HUES6 (cell line): ENCODE results near the gene FHOD3.

Source experiments
- H3K27ac ChIP-seq: 2 replicates; pipeline ENCODE4 v1.7.0; 2013; ENCODE audit warnings: low read depth, mild to moderate bottlenecking, low read length, inconsistent platforms
- H3K27me3 ChIP-seq: 2 replicates; pipeline ENCODE4 v1.6.1; 2013; ENCODE audit warnings: low read length; ENCODE audit not compliant: control insufficient read depth, insufficient read depth
- H3K36me3 ChIP-seq: 2 replicates; pipeline ENCODE4 v1.6.1; 2013; ENCODE audit warnings: low read length; ENCODE audit not compliant: control insufficient read depth, insufficient read depth
- H3K4me1 ChIP-seq: 2 replicates; pipeline ENCODE4 v1.6.1; 2013; ENCODE audit warnings: low read length; ENCODE audit not compliant: control insufficient read depth, insufficient read depth
- H3K4me3 ChIP-seq: 2 replicates; pipeline ENCODE4 v1.5.1; 2013; ENCODE audit warnings: low read depth, low read length
- H3K9ac ChIP-seq: one replicate; pipeline ENCODE4 v1.6.1; 2013; ENCODE audit warnings: mild to moderate bottlenecking, low read length
- H3K9me3 ChIP-seq: 2 replicates; pipeline ENCODE4 v1.6.1; 2013; ENCODE audit warnings: low read depth, low read length; ENCODE audit not compliant: control insufficient read depth, insufficient read depth

The FHOD3 gene

GRCh38 chr18:36274083-36274715 lies 23.3 kb upstream of the FHOD3 start:
- no peaks in the 10 kb centered on the region for H3K4me1 ChIP-seq
- H3K4me3 ChIP-seq = no peak overlapping the region
- H3K9ac ChIP-seq = no peak overlapping the region
- 0 out of 2 replicates have a peak, but pooled peaks cover 4% of the 10 kb centered on the region for H3K27me3 ChIP-seq
- no peak overlapping the region for H3K27ac ChIP-seq
- no peaks in the 10 kb centered on the region for H3K9me3 ChIP-seq
- no peaks in the 10 kb centered on the region for H3K36me3 ChIP-seq

- 0 out of 2 replicates have a peak, but pooled peaks cover 4% of the 10 kb centered on the region for H3K27me3 ChIP-seq
- no peak overlapping the region for H3K9ac ChIP-seq
- H3K9me3 ChIP-seq = no peaks in the 10 kb centered on the region
- H3K4me1 ChIP-seq = no peaks in the 10 kb centered on the region
- no peak overlapping the region for H3K27ac ChIP-seq
- no peaks in the 10 kb centered on the region for H3K36me3 ChIP-seq
- no peak overlapping the region for H3K4me3 ChIP-seq
Measured at GRCh38 chr18:36275561-36275960, 22.0 kb upstream of the FHOD3 start.

- Histone ChIP-seq H3K27me3 (0 out of 2 replicates have a peak, but pooled peaks cover 8% of the 10 kb centered on the region), H3K4me3 (no peak overlapping the region), H3K9ac (no peak overlapping the region), H3K36me3 (no peaks in the 10 kb centered on the region), H3K27ac (no peak overlapping the region), H3K4me1 (no peaks in the 10 kb centered on the region), H3K9me3 (no peaks in the 10 kb centered on the region)
Measured at GRCh38 chr18:36279001-36279400, 18.5 kb upstream of the FHOD3 start.

- H3K9me3 ChIP-seq = no peaks in the 10 kb centered on the region
- no peak overlapping the region for H3K4me3 ChIP-seq
- H3K9ac ChIP-seq = no peak overlapping the region
Measured at GRCh38 chr18:36281936-36282335, 15.6 kb upstream of the FHOD3 start.

GRCh38 chr18:36283448-36283847 lies 14.1 kb upstream of the FHOD3 start:
- H3K27ac ChIP-seq = no peak overlapping the region
- no peaks in the 10 kb centered on the region for H3K4me1 ChIP-seq
- H3K9me3 ChIP-seq = no peaks in the 10 kb centered on the region
- no peaks in the 10 kb centered on the region for H3K36me3 ChIP-seq
- H3K27me3 ChIP-seq = 0 out of 2 replicates have a peak, but pooled peaks cover 8% of the 10 kb centered on the region
- no peak overlapping the region for H3K9ac ChIP-seq
- H3K4me3 ChIP-seq = no peak overlapping the region

More at GRCh38 chr18:36281936-36282335, 15.6 kb upstream of the FHOD3 start:
- Histone ChIP-seq H3K27me3 (0 out of 2 replicates have a peak, but pooled peaks cover 8% of the 10 kb centered on the region), H3K27ac (no peak overlapping the region), H3K4me1 (no peaks in the 10 kb centered on the region), H3K36me3 (no peaks in the 10 kb centered on the region)

GRCh38 chr18:36284268-36284667 lies 13.2 kb upstream of the FHOD3 start:
- Histone ChIP-seq H3K4me1 (no peaks in the 10 kb centered on the region), H3K27me3 (0 out of 2 replicates have a peak, but pooled peaks cover 4% of the 10 kb centered on the region), H3K9me3 (peaks cover 5% of the 10 kb centered on the region; the same call in 1 of the 2 replicates), H3K27ac (no peak overlapping the region), H3K9ac (no peak overlapping the region), H3K4me3 (no peak overlapping the region), H3K36me3 (no peaks in the 10 kb centered on the region)

- H3K9me3 ChIP-seq = peaks cover 7% of the 10 kb centered on the region; the same call in 1 of the 2 replicates
- H3K9ac ChIP-seq = no peak overlapping the region
- 0 out of 2 replicates have a peak, but pooled peaks cover 4% of the 10 kb centered on the region for H3K27me3 ChIP-seq
- H3K4me1 ChIP-seq = no peaks in the 10 kb centered on the region
- H3K27ac ChIP-seq = no peak overlapping the region
- H3K36me3 ChIP-seq = no peaks in the 10 kb centered on the region
- no peak overlapping the region for H3K4me3 ChIP-seq
Measured at GRCh38 chr18:36284671-36285295, 12.7 kb upstream of the FHOD3 start.

GRCh38 chr18:36287653-36288052 lies 9.9 kb upstream of the FHOD3 start:
- H3K36me3 ChIP-seq = no peaks in the 10 kb centered on the region
- H3K27me3 ChIP-seq = peaks cover 5% of the 10 kb centered on the region
- no peaks in the 10 kb centered on the region for H3K4me1 ChIP-seq
- no peak overlapping the region for H3K27ac ChIP-seq
- no peak overlapping the region for H3K9ac ChIP-seq
- H3K9me3 ChIP-seq = peaks cover 7% of the 10 kb centered on the region; the same call in 1 of the 2 replicates
- no peak overlapping the region for H3K4me3 ChIP-seq

GRCh38 chr18:36288689-36289088 lies 8.8 kb upstream of the FHOD3 start:
- Histone ChIP-seq H3K27ac (no peak overlapping the region), H3K4me3 (no peak overlapping the region), H3K36me3 (no peaks in the 10 kb centered on the region), H3K9me3 (peaks cover 7% of the 10 kb centered on the region; the same call in 1 of the 2 replicates), H3K9ac (no peak overlapping the region), H3K4me1 (no peaks in the 10 kb centered on the region), H3K27me3 (peaks cover 15% of the 10 kb centered on the region)

GRCh38 chr18:36294031-36294430 lies 3.5 kb upstream of the FHOD3 start:
- H3K27me3 ChIP-seq = peaks cover 63% of the 10 kb centered on the region

GRCh38 chr18:36295214-36295613 lies 2.3 kb upstream of the FHOD3 start:
- Histone ChIP-seq H3K9ac (no peak overlapping the region), H3K4me3 (no peak overlapping the region), H3K36me3 (no peaks in the 10 kb centered on the region), H3K4me1 (0 out of 2 replicates have a peak, but pooled peaks cover 3% of the 10 kb centered on the region), H3K27ac (no peak overlapping the region), H3K9me3 (no peaks in the 10 kb centered on the region), H3K27me3 (peaks cover 75% of the 10 kb centered on the region)

More at GRCh38 chr18:36294031-36294430, 3.5 kb upstream of the FHOD3 start:
- Histone ChIP-seq H3K9ac (no peak overlapping the region), H3K4me3 (no peak overlapping the region), H3K27ac (no peak overlapping the region), H3K4me1 (0 out of 2 replicates have a peak, but pooled peaks cover 3% of the 10 kb centered on the region), H3K9me3 (peaks cover 4% of the 10 kb centered on the region; the same call in 1 of the 2 replicates), H3K36me3 (no peaks in the 10 kb centered on the region)
